GM19463 (cell line): ENCODE results near the gene RCL1.
"Not testable (repeated sequence)": the region's sequence is repeated elsewhere in the genome, so short reads cannot be mapped to it uniquely, and the experiment has no call there.

ENCODE experiments used
- ATAC-seq: cut with Tn5 transposase; IDR thresholded peaks from one replicate; pipeline ENCODE4 v1.9.1; 2021; ENCODE audit warnings: mild to moderate bottlenecking, moderate library complexity; ENCODE audit not compliant: unreplicated experiment

Gene RCL1, protein sequence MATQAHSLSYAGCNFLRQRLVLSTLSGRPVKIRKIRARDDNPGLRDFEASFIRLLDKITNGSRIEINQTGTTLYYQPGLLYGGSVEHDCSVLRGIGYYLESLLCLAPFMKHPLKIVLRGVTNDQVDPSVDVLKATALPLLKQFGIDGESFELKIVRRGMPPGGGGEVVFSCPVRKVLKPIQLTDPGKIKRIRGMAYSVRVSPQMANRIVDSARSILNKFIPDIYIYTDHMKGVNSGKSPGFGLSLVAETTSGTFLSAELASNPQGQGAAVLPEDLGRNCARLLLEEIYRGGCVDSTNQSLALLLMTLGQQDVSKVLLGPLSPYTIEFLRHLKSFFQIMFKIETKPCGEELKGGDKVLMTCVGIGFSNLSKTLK

DNA sequence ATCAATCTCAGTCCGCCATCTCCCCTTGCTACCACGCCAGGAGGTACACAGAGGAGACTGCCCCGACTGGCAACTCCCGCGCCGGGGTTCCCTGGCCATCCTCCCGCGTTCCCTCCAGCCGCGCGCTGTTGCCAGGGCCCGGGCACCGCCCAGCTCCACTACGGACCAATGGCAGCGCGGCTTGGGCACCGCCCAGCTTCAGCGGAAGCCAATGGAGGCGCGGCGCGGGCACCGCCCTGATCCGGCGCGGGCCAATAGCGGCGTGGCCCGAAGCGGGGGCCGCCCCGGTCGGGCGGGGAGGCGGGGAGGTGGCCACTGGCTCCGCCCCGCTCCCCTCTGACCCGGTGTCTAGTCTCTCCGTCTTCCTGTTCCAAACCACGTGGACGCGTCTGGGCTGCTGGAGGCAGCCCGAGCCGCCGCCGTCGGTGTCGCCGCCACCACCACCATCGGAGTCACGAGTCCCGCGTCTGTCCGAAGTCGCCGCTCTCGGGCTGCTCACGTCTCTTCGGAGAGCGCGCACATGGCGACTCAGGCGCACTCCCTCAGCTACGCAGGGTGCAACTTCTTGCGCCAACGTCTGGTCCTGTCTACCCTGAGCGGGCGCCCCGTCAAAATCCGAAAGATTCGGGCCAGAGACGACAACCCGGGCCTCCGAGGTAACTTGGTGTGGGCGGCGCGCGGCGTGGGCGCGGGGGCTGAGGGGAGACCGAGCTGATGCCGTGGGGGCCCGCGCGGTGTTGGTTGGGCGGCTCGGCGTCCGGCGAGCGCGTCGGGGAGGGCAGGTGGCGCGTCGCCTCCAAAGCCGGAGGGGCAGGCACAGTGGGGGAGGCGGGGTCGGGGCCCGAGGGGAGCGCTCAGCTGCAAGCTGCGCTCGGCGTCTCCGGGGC, at the start of gene RCL1:
TSS of gene RCL1 (plus strand) at position 373 of the 887 bp plus-strand sequence. CDS start at position 521, 148 bp downstream.
- ATAC-seq = peak; percentile 94

GRCh38 chr9:4743131-4743875, 49.4 kb upstream of the RCL1 start:
- ATAC-seq = no peak

- ATAC-seq = no peak
These were observed 46.3 kb upstream of the RCL1 start for GRCh38 chr9:4746278-4747030.

GRCh38 chr9:4748612-4749011, 44.1 kb upstream of the RCL1 start:
- no peak for ATAC-seq

DNA sequence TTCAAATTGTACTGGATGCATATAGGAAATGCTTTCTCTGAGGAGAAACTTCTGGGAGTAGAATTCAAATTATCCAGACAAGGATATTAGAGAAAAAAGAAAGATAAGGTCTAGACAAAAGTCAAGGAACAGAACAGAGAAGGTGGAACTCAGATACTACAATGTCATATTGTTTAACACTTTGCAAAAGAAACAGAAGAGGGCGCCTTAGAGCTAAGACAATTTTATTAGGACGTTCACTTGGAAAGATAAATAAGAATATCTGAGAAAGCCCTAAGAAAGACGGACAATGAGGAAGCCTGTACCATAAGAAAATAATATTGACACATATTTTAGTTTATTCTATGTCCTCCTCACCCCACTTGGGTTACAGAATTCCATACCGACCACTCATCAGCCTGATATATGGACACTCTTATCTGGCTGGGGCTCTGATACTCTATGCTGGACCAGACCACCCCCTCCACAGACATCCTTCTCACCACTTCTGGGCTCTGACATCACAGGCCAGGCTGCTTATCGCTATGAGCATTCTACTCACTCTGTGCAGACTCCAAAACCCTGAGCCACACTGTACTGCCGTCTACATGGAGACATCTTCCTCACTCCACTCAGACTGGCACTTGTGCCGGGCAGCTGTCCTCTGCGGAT, 42.6 kb upstream of the RCL1 start:
- ATAC-seq = no peak

GRCh38 chr9:4754530-4754929, 38.2 kb upstream of the RCL1 start:
- not testable (repeated sequence) for ATAC-seq

DNA sequence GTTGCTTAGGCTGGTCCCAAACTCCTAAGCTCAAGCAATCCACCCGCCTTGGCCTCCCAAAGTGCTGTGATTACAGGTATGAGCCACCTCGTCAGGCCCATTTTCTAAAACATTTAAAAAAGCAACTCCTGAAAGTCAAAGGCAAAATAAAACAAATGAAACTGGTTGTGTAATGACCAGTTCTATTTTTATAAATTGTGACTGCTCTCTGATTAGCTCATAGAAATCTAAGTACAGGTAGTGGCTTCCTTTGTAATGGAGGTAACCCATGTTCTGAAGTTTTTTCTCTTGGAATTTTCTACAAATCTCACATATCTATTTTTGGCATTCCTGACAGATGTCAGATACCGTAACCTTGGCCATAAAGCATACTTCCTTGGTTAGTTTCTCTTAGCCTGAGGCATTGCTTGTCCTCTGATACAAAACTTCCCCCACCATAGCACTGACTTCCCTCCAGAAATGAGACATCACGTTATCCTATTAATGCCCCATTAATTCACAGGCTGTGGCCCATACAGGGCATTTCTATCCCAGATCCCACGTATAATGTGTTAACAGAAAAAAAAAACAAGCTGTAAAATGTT, 37.6 kb upstream of the RCL1 start:
- ATAC-seq = no peak

DNA sequence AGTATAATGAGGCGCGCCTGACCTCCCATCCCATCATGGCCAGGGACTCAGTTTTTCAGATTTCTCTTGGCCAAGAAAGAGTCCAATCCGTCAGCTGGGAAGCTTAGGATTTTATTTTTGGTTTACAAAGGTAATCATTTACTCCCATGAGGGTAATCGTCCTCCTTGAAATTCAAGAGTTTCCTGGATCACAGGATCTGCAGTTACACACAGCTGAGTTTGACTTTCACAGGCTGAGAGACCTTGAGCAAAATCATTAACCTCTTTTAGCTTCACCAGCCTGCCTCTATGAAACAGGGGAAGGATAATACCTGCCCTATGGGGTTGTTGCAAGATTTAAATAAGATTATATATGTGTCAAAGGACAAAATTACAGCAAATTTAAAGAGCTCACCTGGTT, 36.3 kb upstream of the RCL1 start:
- no peak for ATAC-seq

DNA sequence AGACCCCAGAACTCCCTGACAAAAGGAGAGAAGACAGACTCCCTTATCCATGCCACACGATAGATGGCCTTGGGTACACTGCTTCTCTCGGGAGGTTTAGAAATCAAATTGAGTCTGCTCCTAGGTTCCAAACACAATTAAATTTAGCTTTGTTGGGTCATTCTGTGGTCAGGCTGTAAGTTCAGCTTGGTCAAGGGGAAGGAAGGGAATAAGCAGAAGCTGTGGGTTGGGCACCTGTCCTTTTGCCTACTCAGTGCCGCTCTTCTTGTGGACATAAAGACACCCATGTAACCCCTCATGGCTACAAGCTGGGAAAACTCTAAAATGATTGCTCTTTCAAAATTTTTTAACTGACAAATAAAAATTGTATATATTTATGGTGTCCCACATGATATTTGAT, 32.6 kb upstream of the RCL1 start:
- no peak for ATAC-seq

DNA sequence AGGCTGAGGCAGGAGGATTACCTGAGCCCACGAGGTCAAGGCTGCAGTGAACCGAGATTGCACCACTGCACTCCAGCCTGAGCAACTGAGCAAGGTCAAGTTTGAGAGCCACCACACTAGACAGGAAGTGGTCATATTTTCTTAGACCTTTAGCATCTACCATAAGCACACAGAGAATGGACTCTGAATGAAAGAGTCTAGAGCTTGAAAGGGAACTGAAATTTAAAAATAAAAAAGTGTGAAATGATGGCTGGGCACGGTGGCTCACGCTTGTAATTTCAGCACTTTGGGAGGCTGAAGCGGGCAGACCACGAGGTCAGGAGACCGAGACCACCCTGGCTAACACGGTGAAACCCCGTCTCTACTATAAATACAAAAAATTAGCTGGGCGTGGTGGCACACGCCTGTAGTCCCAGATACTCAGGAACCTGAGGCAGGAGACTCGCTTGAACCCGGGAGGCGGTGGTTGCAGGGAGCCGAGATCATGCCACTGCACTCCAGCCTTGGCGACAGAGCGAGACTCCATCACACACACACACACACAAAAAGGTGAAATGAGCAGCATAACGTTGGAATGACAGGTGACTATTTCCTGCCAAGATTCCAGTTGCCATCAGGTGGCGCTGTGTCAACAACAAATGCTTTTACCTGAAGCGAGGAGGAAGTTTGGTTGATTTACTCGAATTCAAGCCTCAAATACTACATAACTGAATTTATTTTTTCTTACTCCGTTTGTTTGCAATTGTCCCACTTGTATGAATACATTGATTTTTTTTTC, 30.4 kb upstream of the RCL1 start:
- ATAC-seq = peak; percentile 89

DNA sequence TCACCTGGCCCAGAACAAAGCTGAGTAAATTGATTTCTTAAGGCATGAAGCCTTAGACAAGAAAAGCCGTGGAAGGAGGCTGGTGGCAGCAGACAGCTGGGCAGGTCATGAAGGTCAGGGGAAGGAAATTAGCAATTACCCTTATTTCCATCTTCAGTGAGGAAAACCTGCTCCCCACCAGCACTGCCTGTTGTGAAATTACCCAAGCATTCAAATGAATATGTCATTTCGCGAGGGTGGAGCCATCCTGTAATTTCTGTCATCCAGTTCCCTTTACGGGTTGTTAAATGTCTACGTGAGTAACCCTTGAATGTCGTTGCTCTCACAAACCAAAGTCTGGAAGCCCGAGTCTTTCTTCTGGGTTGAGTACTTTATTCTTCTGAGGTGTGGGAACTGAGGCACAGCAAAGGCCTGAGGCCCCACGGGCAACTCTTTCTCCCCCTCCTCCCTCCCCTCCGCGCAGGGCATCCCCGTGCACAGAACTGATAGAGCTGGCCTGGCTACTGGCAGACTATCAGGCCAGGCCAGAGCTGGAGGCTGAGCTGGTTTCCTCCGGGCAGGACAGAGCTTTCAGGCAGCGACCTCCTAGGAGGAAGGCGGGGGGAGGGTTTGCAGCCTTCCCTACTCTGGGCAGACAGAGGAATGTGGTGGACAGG, 29.7 kb upstream of the RCL1 start:
- no peak for ATAC-seq

DNA sequence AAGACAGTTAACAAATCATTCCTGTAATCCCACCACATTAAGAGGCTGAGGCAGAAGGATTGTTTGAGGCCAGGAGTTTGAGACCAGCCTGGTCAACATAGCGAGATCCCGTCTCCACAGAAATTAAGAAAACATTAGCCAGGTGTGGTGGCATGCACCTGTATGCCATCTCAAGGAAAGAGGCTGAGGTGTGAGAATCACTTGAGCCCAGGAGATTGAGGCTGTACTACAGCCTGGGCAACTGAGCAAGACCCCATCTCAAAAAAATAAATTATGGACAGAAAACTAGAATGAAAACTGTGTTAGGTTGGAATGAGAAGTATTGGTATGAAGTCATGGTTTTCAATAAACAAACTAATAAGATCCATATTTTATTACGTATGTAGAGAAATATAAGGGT, 28.7 kb upstream of the RCL1 start:
- ATAC-seq = no peak

DNA sequence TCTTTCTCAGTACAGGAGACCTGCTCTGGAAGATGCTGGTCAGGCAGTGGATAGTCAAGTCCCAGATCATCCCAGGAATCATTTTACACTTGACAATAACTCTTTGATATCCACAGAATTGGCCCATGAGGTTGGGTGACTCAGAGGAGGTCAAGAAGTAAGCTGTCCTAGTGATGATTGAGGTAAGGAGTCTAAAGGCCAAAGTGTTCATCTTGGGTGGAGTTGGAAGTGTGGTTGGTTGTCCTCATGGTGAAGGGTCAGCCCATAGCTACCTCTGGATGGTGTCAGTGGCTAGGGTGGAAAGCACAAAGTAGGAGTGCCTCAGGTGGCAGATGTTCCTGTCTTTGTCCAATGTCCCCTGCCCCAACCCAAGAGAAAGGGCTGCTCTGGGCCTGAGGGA, 24.1 kb upstream of the RCL1 start:
- no peak for ATAC-seq

DNA sequence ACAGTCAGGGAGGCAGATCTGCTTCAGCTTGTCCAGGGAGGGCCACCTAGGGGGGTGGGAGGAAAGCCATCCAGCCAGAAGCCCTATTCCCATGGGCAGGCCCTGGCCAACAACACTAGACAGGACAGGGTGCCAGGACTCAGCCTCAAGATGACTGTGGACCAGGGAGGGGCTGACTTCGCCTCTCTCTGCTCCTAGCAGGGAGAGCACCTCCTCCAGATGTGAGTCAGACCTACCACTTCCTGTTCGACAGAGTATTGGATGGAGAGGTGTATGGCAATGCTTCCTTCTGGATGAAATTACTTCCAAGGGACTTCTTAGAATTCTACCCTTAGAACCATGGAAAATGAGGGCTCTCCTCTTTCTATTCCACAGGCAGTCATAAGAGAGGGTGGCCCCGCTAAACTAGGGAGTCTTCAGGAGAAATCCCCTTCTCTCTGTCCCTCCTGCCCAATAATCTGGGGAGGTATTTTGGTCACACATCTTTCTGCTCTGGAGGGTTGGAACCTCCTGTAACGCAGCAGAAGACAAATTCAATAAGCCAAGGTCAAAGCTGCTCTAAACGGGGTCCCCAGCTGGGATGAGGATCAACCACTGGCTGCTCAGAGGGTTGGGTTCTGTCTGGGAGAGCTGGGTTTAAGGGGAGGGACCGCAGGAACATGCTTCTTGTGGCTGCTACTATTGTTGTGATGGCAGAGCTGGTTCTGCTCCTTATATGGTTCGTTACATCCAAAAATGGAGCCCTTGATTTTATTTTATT, 23.2 kb upstream of the RCL1 start:
- no peak for ATAC-seq

GRCh38 chr9:4771788-4772187, 21.0 kb upstream of the RCL1 start:
- ATAC-seq = no peak

GRCh38 chr9:4774209-4774608, 18.5 kb upstream of the RCL1 start:
- ATAC-seq = no peak

DNA sequence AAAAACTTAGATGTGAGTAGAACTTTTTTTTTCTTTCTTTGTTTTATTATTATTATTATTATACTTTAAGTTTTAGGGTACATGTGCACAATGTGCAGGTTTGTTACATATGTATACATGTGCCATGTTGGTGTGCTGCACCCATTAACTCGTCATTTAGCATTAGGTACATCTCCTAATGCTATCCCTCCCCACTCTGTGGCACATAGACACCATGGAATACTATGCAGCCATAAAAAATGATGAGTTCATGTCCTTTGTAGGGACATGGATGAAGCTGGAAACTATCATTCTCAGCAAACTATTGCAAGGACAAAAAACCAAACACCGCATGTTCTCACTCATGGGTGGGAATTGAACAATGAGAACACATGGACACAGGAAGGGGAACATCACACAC, 17.8 kb upstream of the RCL1 start:
- not testable (repeated sequence) for ATAC-seq

DNA sequence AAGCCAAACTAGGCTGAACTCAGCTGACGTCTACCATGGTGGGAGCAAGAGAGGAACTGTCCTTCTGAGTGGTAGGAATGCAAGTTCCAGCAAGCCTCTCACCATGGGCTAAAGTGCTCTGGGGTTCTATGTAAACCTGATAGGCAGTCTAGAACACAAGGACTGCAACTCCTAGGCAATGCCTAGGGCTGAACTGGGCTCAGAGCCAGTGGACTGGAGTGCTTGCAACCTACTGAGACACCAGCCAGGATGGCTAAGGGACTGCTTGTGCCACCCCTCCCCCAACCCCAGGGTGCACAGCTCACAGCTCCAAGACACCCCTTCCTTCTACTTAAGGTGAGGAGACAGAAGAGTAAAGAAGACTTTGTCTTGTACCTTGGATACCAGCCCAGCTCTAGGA, 12.1 kb upstream of the RCL1 start:
- no peak for ATAC-seq
